SK-N-MC (cell line): Measurements from ENCODE around the gene TMEM47.

Experiments
- EZH2 ChIP-seq: fragments of 200-600 bp; sonication (generic); IDR thresholded peaks from one replicate; pipeline ENCODE4 v1.6.1; 2017; ENCODE audit warnings: antibody characterized with exemption
- POLR2AphosphoS5 ChIP-seq: IDR thresholded peaks from 2 replicates; pipeline ENCODE4 v1.6.1; 2012; ENCODE audit warnings: mild to moderate bottlenecking, low read depth, low read length, borderline replicate concordance

DNA sequence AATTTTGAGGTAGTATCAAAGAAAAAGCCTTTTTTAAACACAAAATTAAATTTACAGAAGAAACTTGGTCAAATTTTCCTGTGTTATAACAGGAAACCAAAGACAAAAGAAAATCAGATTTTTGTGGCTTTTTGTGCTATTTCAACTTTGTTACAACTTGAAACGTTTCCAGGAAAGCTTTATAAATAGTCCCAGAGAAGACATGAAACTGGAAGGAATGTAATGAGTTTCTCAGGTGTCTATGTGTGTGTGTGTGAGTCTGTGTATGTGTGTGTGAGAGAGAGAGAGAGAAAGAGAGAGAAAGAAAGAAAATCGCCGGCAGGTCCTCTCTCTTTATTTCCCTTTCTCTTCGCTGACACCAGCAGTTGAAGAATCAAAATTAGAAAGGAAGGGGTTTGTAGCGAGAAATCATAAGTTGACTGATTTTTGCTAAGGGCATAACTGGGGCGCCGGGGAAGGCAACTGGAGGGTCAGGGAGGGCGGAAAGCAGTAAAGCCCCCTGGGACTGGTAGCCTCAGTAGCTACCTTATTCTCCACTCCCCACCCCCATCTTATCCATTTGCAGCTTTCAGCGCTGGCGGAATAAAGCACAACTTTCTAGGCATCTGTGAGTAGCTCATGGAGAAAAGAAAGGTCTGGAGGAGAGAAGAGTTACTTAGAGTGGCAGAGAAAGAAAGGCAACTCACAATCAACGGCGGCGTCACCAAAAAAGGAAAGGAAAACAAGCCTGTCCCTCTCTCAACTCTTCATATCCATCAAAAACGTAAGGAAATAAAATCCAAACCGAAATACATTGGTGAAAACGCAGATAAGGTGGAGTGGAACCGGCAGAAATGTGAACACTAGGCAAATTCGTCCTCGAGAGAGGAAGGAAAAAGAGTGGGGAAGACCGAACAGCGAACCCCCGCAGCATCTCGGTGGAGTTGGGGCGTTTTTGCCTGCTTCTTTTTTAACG, 1.3 kb downstream of the TMEM47 start:
- TF ChIP-seq EZH2 (no peak), POLR2AphosphoS5 (no peak)
